ENCODE data around the gene ZBTB17.
"Not testable (repeated sequence)": the region's sequence is repeated elsewhere in the genome, so short reads cannot be mapped to it uniquely, and the experiment has no call there.

ZBTB17 gene

DNA sequence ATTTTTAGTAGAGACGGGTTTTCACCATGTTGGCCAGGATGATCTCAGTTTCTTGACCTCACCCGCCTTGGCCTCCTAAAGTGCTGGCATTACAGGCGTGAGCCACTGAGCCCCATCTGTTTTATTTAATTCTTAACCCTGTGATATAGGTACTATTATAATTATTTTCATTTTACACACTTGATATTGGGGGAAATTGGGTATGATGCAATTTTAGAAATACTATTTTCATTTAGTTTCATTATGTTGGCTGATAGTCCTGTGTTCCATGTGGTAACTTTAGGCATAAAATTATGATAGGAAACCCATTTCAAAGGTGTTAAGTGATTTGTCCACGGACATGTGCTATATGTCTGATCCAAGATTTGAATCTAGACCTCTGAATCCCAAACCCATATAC is 67.3 kb downstream of the ZBTB17 start:
- H3K27ac ChIP-seq = no peak overlapping the region
- TF ChIP-seq, protein P1, sequence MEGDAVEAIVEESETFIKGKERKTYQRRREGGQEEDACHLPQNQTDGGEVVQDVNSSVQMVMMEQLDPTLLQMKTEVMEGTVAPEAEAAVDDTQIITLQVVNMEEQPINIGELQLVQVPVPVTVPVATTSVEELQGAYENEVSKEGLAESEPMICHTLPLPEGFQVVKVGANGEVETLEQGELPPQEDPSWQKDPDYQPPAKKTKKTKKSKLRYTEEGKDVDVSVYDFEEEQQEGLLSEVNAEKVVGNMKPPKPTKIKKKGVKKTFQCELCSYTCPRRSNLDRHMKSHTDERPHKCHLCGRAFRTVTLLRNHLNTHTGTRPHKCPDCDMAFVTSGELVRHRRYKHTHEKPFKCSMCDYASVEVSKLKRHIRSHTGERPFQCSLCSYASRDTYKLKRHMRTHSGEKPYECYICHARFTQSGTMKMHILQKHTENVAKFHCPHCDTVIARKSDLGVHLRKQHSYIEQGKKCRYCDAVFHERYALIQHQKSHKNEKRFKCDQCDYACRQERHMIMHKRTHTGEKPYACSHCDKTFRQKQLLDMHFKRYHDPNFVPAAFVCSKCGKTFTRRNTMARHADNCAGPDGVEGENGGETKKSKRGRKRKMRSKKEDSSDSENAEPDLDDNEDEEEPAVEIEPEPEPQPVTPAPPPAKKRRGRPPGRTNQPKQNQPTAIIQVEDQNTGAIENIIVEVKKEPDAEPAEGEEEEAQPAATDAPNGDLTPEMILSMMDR (conservative IDR thresholded peaks at IDR 0.05) = no peak
- TF ChIP-seq ZFX (IDR thresholded peaks at IDR 0.05) = no peak

DNA sequence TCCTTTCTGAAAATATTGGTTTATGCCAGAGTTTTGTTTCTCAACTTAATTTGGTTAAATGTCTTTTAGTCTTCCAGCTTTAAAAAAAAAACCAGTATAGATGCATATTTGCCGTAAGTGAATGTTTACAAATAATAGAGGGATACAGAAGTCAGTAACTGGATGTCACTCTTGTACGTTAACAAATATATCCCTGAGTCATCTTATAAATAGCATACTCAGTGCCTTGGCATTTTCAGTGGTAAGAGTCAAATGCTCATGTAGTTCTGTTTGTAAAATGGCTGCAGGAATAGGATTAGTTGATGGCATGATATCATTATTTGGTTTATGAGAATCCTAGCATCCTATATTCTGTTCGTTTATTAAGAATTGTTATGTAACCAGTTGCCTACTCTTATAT is 73.0 kb downstream of the ZBTB17 start:
- no peak overlapping the region for H3K27ac ChIP-seq
- TF ChIP-seq, protein P1 (conservative IDR thresholded peaks at IDR 0.05) = no peak
- no peak for TF ChIP-seq ZFX (IDR thresholded peaks at IDR 0.05)

DNA sequence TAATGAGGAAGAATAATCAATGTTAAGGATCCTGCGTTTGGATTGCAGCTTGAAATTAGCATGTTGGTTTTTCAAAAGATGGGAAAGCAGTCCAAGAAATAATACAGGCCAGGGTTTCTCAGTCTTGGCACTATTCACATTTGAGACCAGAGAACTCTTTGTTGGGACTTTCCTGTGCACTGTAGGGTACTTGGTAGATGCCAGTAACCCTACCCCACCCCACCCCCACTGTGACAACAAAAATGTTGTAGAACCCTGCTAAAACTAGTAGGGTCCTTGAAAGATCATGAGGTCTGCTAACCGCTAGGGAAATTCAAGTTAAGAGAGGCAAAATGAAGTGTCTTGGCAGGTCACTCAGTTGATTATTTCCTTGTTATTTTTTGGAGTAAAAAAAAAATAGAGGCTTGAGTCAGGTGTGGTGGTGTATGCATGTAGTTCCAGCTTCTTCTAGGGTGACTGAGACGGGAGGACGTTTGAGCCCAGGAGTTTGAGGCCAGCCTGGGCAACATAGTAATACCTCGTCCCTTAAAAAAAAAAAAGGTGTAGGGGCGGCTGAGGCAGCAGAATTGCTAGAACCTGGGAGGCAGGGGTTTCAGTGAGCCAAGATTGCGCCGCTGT is 75.1 kb downstream of the ZBTB17 start:
- TF ChIP-seq ZFX (IDR thresholded peaks at IDR 0.05) = no peak
- TF ChIP-seq, protein P1 (conservative IDR thresholded peaks at IDR 0.05) = no peak
- H3K27ac ChIP-seq = no peak overlapping the region

DNA sequence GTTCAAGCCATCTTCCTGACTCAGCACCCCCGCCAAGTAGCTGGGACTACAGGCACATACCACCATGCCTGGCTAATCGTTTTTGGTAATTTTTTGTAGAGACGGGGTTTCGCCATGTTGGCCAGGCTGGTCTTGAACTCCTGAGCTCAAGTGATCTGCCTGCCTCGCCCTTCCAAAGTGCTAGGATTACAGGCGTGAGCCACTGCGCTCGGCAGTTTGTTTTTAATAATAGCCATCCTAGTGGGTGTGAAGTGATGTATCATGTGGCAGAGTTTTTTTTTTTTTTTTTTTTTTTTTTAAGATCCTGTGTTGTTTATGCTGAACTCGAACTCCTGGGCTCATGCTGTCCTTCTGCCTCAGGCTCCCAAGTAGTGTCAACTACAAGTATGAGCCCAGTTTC is 76.6 kb downstream of the ZBTB17 start:
- TF ChIP-seq ZFX (IDR thresholded peaks at IDR 0.05) = no peak
- TF ChIP-seq, protein P1 (conservative IDR thresholded peaks at IDR 0.05) = no peak
- no peak overlapping the region for H3K27ac ChIP-seq

DNA sequence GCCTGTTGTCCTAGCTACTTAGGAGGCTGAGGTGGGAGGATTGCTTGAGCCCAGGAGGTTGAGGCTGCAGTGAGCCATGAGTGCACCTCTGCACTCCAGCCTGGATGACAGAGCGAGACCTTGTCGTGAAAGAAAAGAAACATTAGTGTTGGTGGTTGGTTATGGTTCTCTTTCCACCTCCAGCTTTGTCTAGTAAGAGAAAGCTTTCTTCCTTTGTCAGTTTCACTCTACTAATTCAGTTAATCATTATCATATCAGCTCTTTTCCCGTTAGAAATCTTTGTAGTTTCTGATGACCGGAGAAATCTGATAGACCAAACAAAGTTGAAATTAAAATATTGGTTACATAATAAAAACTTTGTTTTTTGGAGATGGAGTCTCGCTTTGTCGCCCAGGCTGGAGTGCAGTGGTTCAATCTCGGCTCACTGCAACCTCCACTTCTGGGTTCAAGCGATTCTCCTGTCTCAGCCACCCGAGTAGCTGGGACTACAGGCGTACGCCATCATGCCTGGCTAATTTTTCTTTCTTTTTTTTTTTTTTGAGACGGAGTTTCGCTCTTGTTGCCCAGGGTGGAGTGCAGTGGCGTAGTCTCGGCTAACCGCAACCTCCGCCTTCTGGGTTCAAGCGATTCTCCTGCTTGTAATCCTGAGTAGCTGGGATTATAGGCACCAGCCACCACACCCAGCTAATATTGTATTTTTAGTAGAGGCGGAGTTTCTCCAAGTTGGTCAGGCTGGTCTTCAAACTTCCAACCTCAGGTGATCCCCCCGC is 78.9 kb downstream of the ZBTB17 start:
- not testable (repeated sequence) for H3K27ac ChIP-seq

DNA sequence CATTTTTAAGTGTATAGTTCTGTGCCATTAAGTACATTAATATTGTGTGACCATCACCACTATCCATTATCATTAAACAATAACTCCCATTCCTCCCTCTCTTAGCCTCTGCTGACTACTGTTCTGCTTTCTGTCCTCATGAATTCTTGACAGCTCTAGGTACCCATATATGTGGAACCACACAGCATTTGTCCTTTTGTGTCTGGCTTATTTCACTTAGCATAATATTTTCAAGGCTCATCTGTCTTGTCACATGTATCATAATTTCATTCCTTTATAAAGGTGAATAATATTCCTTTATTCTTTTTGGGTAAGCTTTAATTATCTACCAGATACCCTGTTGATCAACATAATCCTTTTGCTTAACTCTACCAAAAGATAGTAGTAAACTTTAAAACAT is 80.7 kb downstream of the ZBTB17 start:
- H3K27ac ChIP-seq = no peak overlapping the region
- TF ChIP-seq, protein P1 (conservative IDR thresholded peaks at IDR 0.05) = no peak
- TF ChIP-seq ZFX (IDR thresholded peaks at IDR 0.05) = no peak

DNA sequence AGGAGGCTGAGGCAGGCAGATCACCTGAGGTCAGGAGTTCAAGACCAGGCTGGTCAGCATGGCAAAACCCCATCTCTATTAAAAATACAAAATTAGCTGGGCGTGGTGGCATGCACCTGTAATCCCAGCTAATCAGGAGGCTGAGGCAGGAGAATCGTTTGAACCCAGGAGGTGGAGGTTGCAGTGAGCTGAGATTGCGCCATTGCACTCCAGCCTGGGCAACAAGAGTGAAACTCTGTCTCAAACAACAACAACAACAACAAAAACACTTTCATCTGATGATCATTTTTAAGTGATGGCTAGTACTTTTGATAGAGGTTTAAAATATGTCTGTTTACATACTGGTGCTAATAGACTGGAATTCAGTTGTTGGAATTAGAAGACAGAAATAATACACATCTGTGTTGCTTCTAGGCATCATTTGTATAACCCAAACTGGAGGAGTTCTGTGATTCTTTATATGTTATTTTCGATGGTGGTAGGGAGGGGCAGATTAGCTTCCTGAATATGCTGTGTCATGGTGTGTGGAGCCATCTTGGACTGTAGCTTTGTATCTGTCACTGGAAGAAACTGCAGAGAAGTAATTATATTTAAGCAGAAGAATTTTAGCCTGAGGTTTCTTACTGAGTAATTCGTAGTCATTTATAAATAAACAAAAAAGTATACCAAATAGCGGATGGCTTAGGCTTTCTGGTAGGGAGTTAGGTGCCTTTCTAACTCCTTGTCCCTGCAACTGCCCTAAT is 82.9 kb downstream of the ZBTB17 start:
- not testable (repeated sequence) for H3K27ac ChIP-seq

All from C4-2B (cell line).